DOHH2 (cell line): ENCODE data around the gene UNC5B.

Source experiments
- CTCF ChIP-seq: fragments of 200-600 bp; sonication (generic); IDR thresholded peaks from one replicate; pipeline ENCODE4 v1.5.1; 2014; ENCODE audit warnings: antibody characterized with exemption, mild to moderate bottlenecking, low read depth, low read length; ENCODE audit not compliant: poor library complexity, severe bottlenecking
- EZH2phosphoT487 ChIP-seq: fragments of 200-600 bp; sonication (generic); IDR thresholded peaks from 2 replicates; pipeline ENCODE4 v1.6.1; 2017; ENCODE audit warnings: borderline replicate concordance, mild to moderate bottlenecking, antibody characterized with exemption, low read length, moderate library complexity, mixed read lengths

GRCh38 chr10:71236822-71237682, 24.7 kb downstream of the UNC5B start:
- TF ChIP-seq CTCF (no peak), EZH2phosphoT487 (no peak)
